Calu3 (cell line): ENCODE measurements around the gene PCDHB16. TPM values are rescaled to one million over a fixed set of nuclear protein-coding genes. Genes with fewer than 3 reads are reported as not detected.
A peak's percentile ranks its signal among the peaks of the same experiment; 100 is the strongest.
"Not testable (repeated sequence)": the region's sequence is repeated elsewhere in the genome, so short reads cannot be mapped to it uniquely, and the experiment has no call there.

ENCODE experiments used
- BruUV-seq: library from RNA; stranded (reverse); fragments of 400-500 nt; replicated peaks from 2 replicates; lab custom pipeline; 2021; lab: Mats Ljungman, UMichigan
- CTCF ChIA-PET: fragments of 300-600 bp; sonication (Branson Sonifier 250); formaldehyde crosslinking; loops from one replicate; lab custom pipeline; 2022; ENCODE audit warnings: antibody characterized with exemption; lab: Charles Lee
- DNase-seq: peaks from one replicate; pipeline ENCODE4 v3.0.0; 2022
- H3K27ac Mint-ChIP-seq: one replicate; pipeline ENCODE4 v1.8.0; 2022; ENCODE audit warnings: mixed read lengths; ENCODE audit not compliant: unreplicated experiment
- H3K27me3 Mint-ChIP-seq: one replicate; pipeline ENCODE4 v1.8.0; 2022; ENCODE audit warnings: mixed read lengths; ENCODE audit not compliant: unreplicated experiment
- H3K36me3 Mint-ChIP-seq: one replicate; pipeline ENCODE4 v1.8.0; 2022; ENCODE audit warnings: mild to moderate bottlenecking, moderate library complexity, mixed read lengths; ENCODE audit not compliant: insufficient read depth, unreplicated experiment
- H3K4me1 Mint-ChIP-seq: one replicate; pipeline ENCODE4 v1.8.0; 2022; ENCODE audit warnings: mild to moderate bottlenecking, low read depth, mixed read lengths; ENCODE audit not compliant: unreplicated experiment
- H3K4me3 Mint-ChIP-seq: one replicate; pipeline ENCODE4 v1.8.0; 2022; ENCODE audit warnings: mild to moderate bottlenecking, low read depth, moderate library complexity, mixed read lengths; ENCODE audit not compliant: unreplicated experiment
- H3K9me3 Mint-ChIP-seq: one replicate; pipeline ENCODE4 v1.8.0; 2022; ENCODE audit warnings: low read depth, mixed read lengths; ENCODE audit not compliant: unreplicated experiment
- CTCF ChIP-seq: fragments of 200-600 bp; IDR thresholded peaks from one replicate; pipeline ENCODE4 v1.8.0; 2022; ENCODE audit warnings: antibody characterized with exemption; ENCODE audit not compliant: unreplicated experiment
- intact Hi-C: fragments of 100-400 bp; cut with micrococcal nuclease; formaldehyde crosslinking; loops from one replicate; pipeline ENCODE4 v1.10.0; 2022; ENCODE audit not compliant: unreplicated experiment
- total RNA-seq: library from RNA; stranded (reverse); gene quantifications from 2 replicates; pipeline ENCODE4 v1.2.3, GENCODE V29; 2022

The PCDHB16 gene
- total RNA-seq, 1 experiment from 2014 or later, result 0.35 TPM

GRCh38 chr5:141196363-141196762 lies 14.2 kb downstream of the PCDHB16 start:
- BruUV-seq, result no TSS peak
- intact Hi-C loops, result no loop called here
- no peak for DNase-seq
- Mint-ChIP-seq H3K9me3 (peaks cover 16% of the 10 kb centered on the region), H3K4me3 (no peak overlapping the region), H3K27ac (no peak overlapping the region), H3K27me3 (no peaks in the 10 kb centered on the region), H3K36me3 (no peaks in the 10 kb centered on the region), H3K4me1 (no peaks in the 10 kb centered on the region)
- TF ChIP-seq CTCF, result no peak
- CTCF ChIA-PET, result no interaction called here

- Mint-ChIP-seq H3K27ac (no peak within 1 kb of the TSS), H3K36me3 (no peaks in the 10 kb centered on the region), H3K4me1 (no peaks in the 10 kb centered on the region), H3K27me3 (no peaks in the 10 kb centered on the region), H3K9me3 (peaks cover 8% of the 10 kb centered on the region), H3K4me3 (no peak within 1 kb of the TSS)
- intact Hi-C loops, result no loop called here
- no TSS peak for BruUV-seq
- no peak for TF ChIP-seq CTCF
- DNase-seq, result no peak
- CTCF ChIA-PET, result interaction anchor here (1.6 kb wide), 1 partner anchor 368 kb away, joined by 4 read pairs; no protein-coding TSS in a partner anchor
These were observed 17.4 kb downstream of the PCDHB16 start, which contains the start of gene PCDHB11 for GRCh38 chr5:141199359-141200235. TSS of gene PCDHB11 (plus strand) at chr5:141199627. CDS start at chr5:141199775, 148 bp downstream.

- CTCF ChIA-PET, DNase-seq, H3K4me1 Mint-ChIP-seq, H3K9me3 Mint-ChIP-seq, intact Hi-C loops, H3K27me3 Mint-ChIP-seq, BruUV-seq, H3K27ac Mint-ChIP-seq, H3K36me3 Mint-ChIP-seq, H3K4me3 Mint-ChIP-seq: not testable (repeated sequence)
These were observed 18.9 kb downstream of the PCDHB16 start for GRCh38 chr5:141201126-141201525.

GRCh38 chr5:141201646-141202045 lies 19.5 kb downstream of the PCDHB16 start:
- BruUV-seq, DNase-seq, H3K36me3 Mint-ChIP-seq, intact Hi-C loops, H3K27me3 Mint-ChIP-seq, H3K4me3 Mint-ChIP-seq, H3K27ac Mint-ChIP-seq, H3K4me1 Mint-ChIP-seq, H3K9me3 Mint-ChIP-seq: not testable (repeated sequence)
- CTCF ChIA-PET, result interaction anchor here (0.7 kb wide), 1 partner anchor 132 kb away, joined by 3 read pairs; no protein-coding TSS in a partner anchor

GRCh38 chr5:141208478-141208877 lies 26.3 kb downstream of the PCDHB16 start, which contains the start of gene PCDHB12:
TSS of gene PCDHB12 (plus strand) at chr5:141208719. CDS start at chr5:141208908, 189 bp downstream.
- CTCF ChIA-PET, result interaction anchor here (0.8 to 1.3 kb wide), 2 partner anchors 21 to 352 kb away, joined by 3 to 4 read pairs; partner anchors contain the start of gene PCDHB9
- intact Hi-C loops, result no loop called here
- peaks cover 5% of the 10 kb centered on the region for H3K9me3 Mint-ChIP-seq
- BruUV-seq, result no TSS peak
- no peak for TF ChIP-seq CTCF
- H3K27ac Mint-ChIP-seq, result no peak within 1 kb of the TSS
- no peaks in the 10 kb centered on the region for H3K27me3 Mint-ChIP-seq
- peak; percentile 45 for DNase-seq
- peak within 1 kb of the TSS; percentile 63 for H3K4me3 Mint-ChIP-seq
- no peaks in the 10 kb centered on the region for H3K4me1 Mint-ChIP-seq
- no peaks in the 10 kb centered on the region for H3K36me3 Mint-ChIP-seq

GRCh38 chr5:141210281-141210680 lies 28.1 kb downstream of the PCDHB16 start:
- BruUV-seq, H3K27ac Mint-ChIP-seq, CTCF ChIA-PET, intact Hi-C loops, DNase-seq, H3K36me3 Mint-ChIP-seq, H3K4me1 Mint-ChIP-seq, H3K4me3 Mint-ChIP-seq, H3K27me3 Mint-ChIP-seq: not testable (repeated sequence)
- peaks cover 11% of the 10 kb centered on the region for H3K9me3 Mint-ChIP-seq

GRCh38 chr5:141210849-141211248 lies 28.7 kb downstream of the PCDHB16 start:
- H3K9me3 Mint-ChIP-seq, result peaks cover 12% of the 10 kb centered on the region
- H3K4me3 Mint-ChIP-seq, H3K27ac Mint-ChIP-seq, intact Hi-C loops, H3K4me1 Mint-ChIP-seq, CTCF ChIA-PET, BruUV-seq, H3K27me3 Mint-ChIP-seq, DNase-seq, H3K36me3 Mint-ChIP-seq: not testable (repeated sequence)
